GM12878 (cell line): Measurements from ENCODE around the gene UBA5. TPM values are rescaled to one million over a fixed set of nuclear protein-coding genes. Genes with fewer than 3 reads are reported as not detected.

Source experiments
- ATAC-seq: fragments of 200-7000 bp; cut with Tn5 transposase; 3 replicates; pipeline ENCODE4 v1.9.1; 2020; ENCODE audit warnings: mild to moderate bottlenecking, moderate library complexity
- BruUV-seq: library from RNA; stranded (reverse); fragments of 400-500 nt; replicated peaks from 2 replicates; lab custom pipeline; 2021; lab: Mats Ljungman, UMichigan
- CTCF ChIA-PET: fragments of 300-600 bp; sonication (Branson Sonifier 250); formaldehyde crosslinking; extraction: SDS; loops from one replicate; lab custom pipeline; 2021; ENCODE audit warnings: inconsistent platforms; lab: Yijun Ruan, JAX
- POLR2A ChIA-PET: fragments of 350-600 bp; formaldehyde crosslinking; extraction: SDS; loops from one replicate; lab custom pipeline; 2021; ENCODE audit warnings: inconsistent platforms; lab: Charles Lee
- RAD21 ChIA-PET: fragments of 300-600 bp; sonication (Branson Sonifier 250); formaldehyde crosslinking; loops from one replicate; lab custom pipeline; 2023; ENCODE audit warnings: antibody characterized with exemption; ENCODE audit not compliant: unreplicated experiment; lab: Charles Lee
- SMC1A ChIA-PET: fragments of 300-600 bp; sonication (Branson Sonifier 250); formaldehyde crosslinking; loops from one replicate; lab custom pipeline; 2023; ENCODE audit not compliant: unreplicated experiment, uncharacterized antibody; lab: Charles Lee
- DNase-seq: peaks from one replicate; pipeline ENCODE4 v3.0.0-alpha.2; 2011; ENCODE audit warnings: low read depth, low spot score
- FAIRE-seq: peaks from 3 replicates; lab custom pipeline; 2011; peaks lifted over from hg19 to GRCh38; lab: Jason Lieb, UNC
- H2AFZ ChIP-seq: 2 replicates; pipeline ENCODE4 v1.6.0; 2011; ENCODE audit warnings: low read depth, low read length, control low read depth; ENCODE audit not compliant: control insufficient read depth
- H3K27ac ChIP-seq: 2 replicates; pipeline ENCODE4 v1.5.1; 2011; ENCODE audit warnings: control low read depth; ENCODE audit not compliant: control insufficient read depth, insufficient read depth
- H3K27me3 ChIP-seq, 2 experiments: replicated peaks in 1 of 2; 2 replicates each; pipeline versions ENCODE4 v1.6.0 to v1.6.1; 2011; ENCODE audit warnings: low read length in 1 of 2; ENCODE audit not compliant: control insufficient read depth in 2 of 2, insufficient read depth in 2 of 2
- H3K36me3 ChIP-seq, 2 experiments: 2 replicates each; pipeline ENCODE4 v1.5.1; 2011; ENCODE audit warnings: low read length in 1 of 2; ENCODE audit not compliant: control insufficient read depth in 2 of 2, insufficient read depth in 2 of 2
- H3K4me1 ChIP-seq: 2 replicates; pipeline ENCODE4 v1.6.1; 2011; ENCODE audit warnings: mild to moderate bottlenecking, low read length, moderate library complexity, mixed read lengths; ENCODE audit not compliant: control insufficient read depth, insufficient read depth
- H3K4me2 ChIP-seq: 2 replicates; pipeline ENCODE4 v1.6.0; 2011; ENCODE audit warnings: control low read depth; ENCODE audit not compliant: control insufficient read depth, insufficient read depth
- H3K4me3 ChIP-seq: fragments of 200-600 bp; sonication (generic); 2 replicates; pipeline ENCODE4 v1.5.1; 2016
- H3K79me2 ChIP-seq: 2 replicates; pipeline ENCODE4 v1.6.0; 2011; ENCODE audit warnings: low read length; ENCODE audit not compliant: control insufficient read depth, insufficient read depth
- H3K9ac ChIP-seq: 2 replicates; pipeline ENCODE4 v1.8.0; 2011; ENCODE audit warnings: low read length, control low read depth, mixed read lengths; ENCODE audit not compliant: control insufficient read depth, insufficient read depth
- H3K9me3 ChIP-seq: replicated peaks from 3 replicates; pipeline ENCODE4 v1.5.1; 2011; ENCODE audit warnings: mild to moderate bottlenecking, low read length; ENCODE audit not compliant: control insufficient read depth, insufficient read depth
- H4K20me1 ChIP-seq: 2 replicates; pipeline ENCODE4 v1.6.0; 2011; ENCODE audit not compliant: control insufficient read depth, insufficient read depth
- FOXK2 ChIP-seq: fragments of 450-650 bp; IDR thresholded peaks from 2 replicates; pipeline ENCODE4 v1.6.1; 2017; ENCODE audit warnings: mild to moderate bottlenecking, moderate library complexity
- IRF4 ChIP-seq: IDR thresholded peaks from 2 replicates; pipeline ENCODE4 v1.6.1; 2011; ENCODE audit warnings: low read depth, low read length
- MEF2A ChIP-seq: IDR thresholded peaks from 2 replicates; pipeline ENCODE4 v1.6.1; 2011; ENCODE audit warnings: low read depth, mild to moderate bottlenecking, low read length, moderate library complexity; ENCODE audit not compliant: insufficient read depth
- NFIC ChIP-seq: IDR thresholded peaks from 2 replicates; pipeline ENCODE4 v1.6.1; 2012; ENCODE audit warnings: low read depth, mild to moderate bottlenecking, inconsistent platforms, low read length, moderate library complexity
- REST ChIP-seq: IDR thresholded peaks from 2 replicates; pipeline ENCODE4 v1.6.1; 2012; ENCODE audit warnings: mild to moderate bottlenecking, low read depth, low read length
- RFX5 ChIP-seq: IDR thresholded peaks from 2 replicates; pipeline ENCODE4 v1.6.1; 2011; ENCODE audit warnings: low read depth, low read length, improper control_type of control experiment
- SRF ChIP-seq, 2 experiments: IDR thresholded peaks; 2 replicates each; pipeline ENCODE4 v1.6.1; 2011; ENCODE audit warnings: low read depth in 2 of 2, low read length in 2 of 2, mild to moderate bottlenecking in 1 of 2, moderate library complexity in 1 of 2
- WGBS: methylation state at CpG from one replicate; pipeline ENCODE4 v1.1.6; 2016; ENCODE audit warnings: low lambda C conversion rate; ENCODE audit not compliant: insufficient replicate concordance, insufficient coverage; ENCODE audit errors: missing lambda C conversion rate; 5-methylcytosine and 5-hydroxymethylcytosine counted together
- in situ Hi-C: fragments of 300-500 bp; cut with MboI; formaldehyde crosslinking; loops from 9 replicates; pipeline ENCODE4 v1.14.3; 2018; ENCODE audit warnings: mixed read lengths
- intact Hi-C: fragments of 100-400 bp; cut with micrococcal nuclease; formaldehyde crosslinking; loops from one replicate; pipeline ENCODE4 v1.14.2; 2022; ENCODE audit not compliant: unreplicated experiment
- polyA plus RNA-seq, 11 experiments: library from polyadenylated mRNA; depleted of rRNA in 4 of 11; unstranded in 6 of 11; stranded (reverse) in 5 of 11; fragments of >200 nt; fragmentation: Nextera tagmentation in 4 of 11; fragmentation: Illumina TruSeq in 1 of 11; extraction: Ambion mirVana in 4 of 11; extraction: Trizol in 1 of 11; gene quantifications; 1 replicate in 1 of 11; 2 replicates in 10 of 11; pipeline versions ENCODE4 v1.2.1 to v1.2.3, GENCODE V29; 2011 to 2016; ENCODE audit warnings: inconsistent platforms in 2 of 11, missing spikeins in 2 of 11, low read depth in 1 of 11
- total RNA-seq, 4 experiments: library from RNA; depleted of rRNA in 3 of 4; stranded (reverse); fragments of >200 nt in 3 of 4; fragmentation: Illumina TruSeq in 1 of 4; extraction: Trizol in 1 of 4; gene quantifications; 2 replicates each; pipeline versions ENCODE4 v1.2.1 to v1.2.3, GENCODE V29; 2013 to 2021

The UBA5 gene
- total and polyA plus RNA-seq, 10 of the 15 experiments (the other 5 are each of a cell fraction or from before 2014, with no cell fraction given) = 10.2 to 62.1 (median 43.8) TPM

- no peak for TF ChIP-seq REST
- TF ChIP-seq RFX5 = no peak
- TF ChIP-seq SRF (IDR thresholded peaks at IDR 0.05; ENCODE audit: low read depth in 2 of 2, low read length in 2 of 2) = no peak
Observed at GRCh38 chr3:132622148-132622547, 38.0 kb upstream of the UBA5 start (continued).

GRCh38 chr3:132622761-132623160 is 37.4 kb upstream of the UBA5 start:
- intact Hi-C loops = no loop called here
- H3K4me2 ChIP-seq = no peak overlapping the region

More at GRCh38 chr3:132622761-132623160, 37.4 kb upstream of the UBA5 start:
- Histone ChIP-seq H2AFZ (no peak overlapping the region), H3K9me3 (no peaks in the 10 kb centered on the region), H3K27me3 (no peaks in the 10 kb centered on the region), H3K36me3 (peaks cover 0 to 5% of the 10 kb centered on the region in 2 experiments; a peak in 2 of 4 replicates), H3K4me1 (peaks cover 12% of the 10 kb centered on the region), H3K27ac (no peak overlapping the region), H3K9ac (no peak overlapping the region), H3K4me3 (no peak overlapping the region), H4K20me1 (no peaks in the 10 kb centered on the region), H3K79me2 (no peaks in the 10 kb centered on the region)
- FAIRE-seq = no peak
- TF ChIP-seq MEF2A (0 out of 2 replicates have a peak, but pooled peaks have one; percentile 33), FOXK2 (no peak), NFIC (peak; percentile 33; the same call in 1 of the 2 replicates), IRF4 (no peak)
- in situ Hi-C loops = no loop called here
- WGBS = 97% methylated on average over 1 of the region's 1 CpG
- ChIA-PET SMC1A (interaction anchor here (0.9 to 1.2 kb wide), 2 partner anchors 8 to 23 kb away, joined by 3 to 4 read pairs; no protein-coding TSS in a partner anchor), CTCF (interaction anchor here (1.2 to 2.0 kb wide), 4 partner anchors 13 to 88 kb away, joined by 3 to 9 read pairs (median 4); no protein-coding TSS in a partner anchor), POLR2A (no interaction called here), RAD21 (interaction anchor here (0.7 kb wide), 1 partner anchor 87 kb away, joined by 3 read pairs; no protein-coding TSS in a partner anchor)
- no TSS peak for BruUV-seq
- no peak for ATAC-seq
- no peak for DNase-seq
